PC-3 (cell line): ENCODE data around the gene C1S. TPM values are rescaled to one million over a fixed set of nuclear protein-coding genes. Genes with fewer than 3 reads are reported as not detected.

Experiments
- ATAC-seq: fragments of 200-7000 bp; cut with Tn5 transposase; 2 replicates; pipeline ENCODE4 v1.9.1; 2020; ENCODE audit warnings: mild to moderate bottlenecking, moderate library complexity
- BruUV-seq: library from RNA; stranded (reverse); fragments of 400-500 nt; replicated peaks from 2 replicates; lab custom pipeline; 2021; lab: Mats Ljungman, UMichigan
- CTCF ChIA-PET: fragments of 300-600 bp; sonication (Branson Sonifier 250); formaldehyde crosslinking; loops from one replicate; lab custom pipeline; 2022; ENCODE audit warnings: antibody characterized with exemption; lab: Charles Lee
- POLR2A ChIA-PET: fragments of 300-600 bp; sonication (Branson Sonifier 250); formaldehyde crosslinking; loops from one replicate; lab custom pipeline; 2022; ENCODE audit warnings: antibody characterized with exemption; ENCODE audit not compliant: unreplicated experiment; lab: Charles Lee
- DNase-seq: peaks from one replicate; pipeline ENCODE4 v3.0.0-alpha.2; 2015
- H2AFZ ChIP-seq: fragments of 300-600 bp; sonication (generic); 2 replicates; pipeline ENCODE4 v1.6.0; 2016; ENCODE audit warnings: antibody characterized with exemption, low read length
- H3F3A ChIP-seq: fragments of 300-600 bp; sonication (generic); one replicate; pipeline ENCODE4 v1.6.0; 2017; ENCODE audit warnings: antibody characterized with exemption, low read length, control low read depth, mild to moderate bottlenecking; ENCODE audit not compliant: unreplicated experiment
- H3K27ac ChIP-seq: fragments of 300-600 bp; sonication (generic); 2 replicates; pipeline ENCODE4 v1.5.1; 2016; ENCODE audit warnings: mild to moderate bottlenecking, low read length
- H3K27me3 ChIP-seq: fragments of 300-600 bp; sonication (generic); 2 replicates; pipeline ENCODE4 v1.6.1; 2016; ENCODE audit warnings: low read length, mixed read lengths
- H3K36me3 ChIP-seq: fragments of 300-600 bp; sonication (generic); 2 replicates; pipeline ENCODE4 v1.6.1; 2016; ENCODE audit warnings: low read depth, mixed run types, low read length, mixed read lengths
- H3K4me1 ChIP-seq: fragments of 300-600 bp; sonication (generic); 2 replicates; pipeline ENCODE4 v1.5.1; 2016; ENCODE audit warnings: low read length; ENCODE audit not compliant: insufficient read depth
- H3K4me2 ChIP-seq: fragments of 300-600 bp; sonication (generic); 2 replicates; pipeline ENCODE4 v1.6.0; 2016; ENCODE audit warnings: low read length
- H3K4me3 ChIP-seq: fragments of 300-600 bp; sonication (generic); 2 replicates; pipeline ENCODE4 v1.5.1; 2016; ENCODE audit warnings: mild to moderate bottlenecking, low read length, mixed read lengths
- H3K79me2 ChIP-seq: fragments of 300-600 bp; sonication (generic); 2 replicates; pipeline ENCODE4 v1.6.1; 2017; ENCODE audit warnings: low read length, mixed read lengths
- H3K9ac ChIP-seq: fragments of 300-600 bp; sonication (generic); 2 replicates; pipeline ENCODE4 v1.6.0; 2016; ENCODE audit warnings: mild to moderate bottlenecking, low read length
- H3K9me2 ChIP-seq: fragments of 300-600 bp; sonication (generic); replicated peaks from 2 replicates; pipeline ENCODE4 v1.6.1; 2016; ENCODE audit warnings: mixed run types, low read length, mixed read lengths
- H3K9me3 ChIP-seq: fragments of 300-600 bp; sonication (generic); 2 replicates; pipeline ENCODE4 v1.6.1; 2016; ENCODE audit warnings: low read length, mixed read lengths
- H4K20me1 ChIP-seq: fragments of 300-600 bp; sonication (generic); 2 replicates; pipeline ENCODE4 v1.6.1; 2016; ENCODE audit warnings: low read length, mixed read lengths
- EZH2 ChIP-seq: fragments of 300-600 bp; sonication (generic); IDR thresholded peaks from one replicate; pipeline ENCODE4 v1.6.1; 2017; ENCODE audit warnings: antibody characterized with exemption, mild to moderate bottlenecking, low read length; ENCODE audit not compliant: unreplicated experiment
- EZH2phosphoT487 ChIP-seq: fragments of 300-600 bp; sonication (generic); IDR thresholded peaks from 2 replicates; pipeline ENCODE4 v1.6.1; 2018; ENCODE audit warnings: mild to moderate bottlenecking, antibody characterized with exemption, low read length, borderline replicate concordance
- intact Hi-C: fragments of 100-400 bp; cut with micrococcal nuclease; formaldehyde crosslinking; loops from 2 replicates; pipeline ENCODE4 v1.9.0; 2023
- total RNA-seq: library from RNA; depleted of rRNA; stranded (reverse); fragments of >200 nt; gene quantifications from 2 replicates; pipeline ENCODE4 v1.2.3, GENCODE V29; 2014
- TF ChIP-seq, protein P1 (sequence below): fragments of 300-600 bp; sonication (generic); conservative IDR thresholded peaks from 2 replicates; pipeline ENCODE4 v1.5.1; 2017; ENCODE audit warnings: antibody characterized with exemption, low read depth, mild to moderate bottlenecking, low read length

C1S gene
- total RNA-seq, 1 experiment from 2014 or later, result 2.9 TPM

DNA sequence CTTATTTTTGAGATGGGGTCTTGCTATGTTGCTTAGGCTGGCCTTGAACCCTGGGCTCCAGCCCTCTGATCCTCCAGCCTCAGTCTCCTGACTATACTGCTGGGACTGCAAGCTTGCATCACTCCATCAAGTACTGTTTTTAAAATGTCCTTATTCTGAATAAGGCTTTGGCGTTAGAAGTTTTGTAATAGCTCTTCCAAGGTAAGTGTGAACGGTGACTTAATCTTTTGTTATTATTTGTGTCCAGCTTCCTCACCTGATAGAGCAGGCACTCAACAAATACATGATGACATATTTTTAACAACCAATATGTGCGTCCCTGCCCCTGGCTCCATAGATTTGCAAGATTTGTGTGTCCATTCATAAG lies 47.1 kb downstream of the C1S start:
- POLR2A ChIA-PET, result no interaction called here
- BruUV-seq, result no TSS peak
- DNase-seq, result peak; percentile 11
- H3K9me3 ChIP-seq, result no peaks in the 10 kb centered on the region
- peak overlapping the region; percentile 80 for H2AFZ ChIP-seq
- peaks cover 19% of the 10 kb centered on the region; the same call in 1 of the 2 replicates for H3K79me2 ChIP-seq
- H4K20me1 ChIP-seq, result no peaks in the 10 kb centered on the region
- intact Hi-C loops, result loop anchor here (2.0 kb wide), 1 partner anchor 47 kb away; the partner anchor contains the start of gene C1S
- H3F3A ChIP-seq, result no peaks in the 10 kb centered on the region
- H3K4me2 ChIP-seq, result peak overlapping the region; percentile 82
- CTCF ChIA-PET, result interaction anchor here (0.6 to 0.9 kb wide), 2 partner anchors 46 to 89 kb away, joined by 3 read pairs; partner anchors contain the start of gene LPCAT3
- no peaks in the 10 kb centered on the region; the same call in 1 of the 2 replicates for H3K4me1 ChIP-seq
- H3K9me2 ChIP-seq, result no peaks in the 10 kb centered on the region
- TF ChIP-seq, protein P1, sequence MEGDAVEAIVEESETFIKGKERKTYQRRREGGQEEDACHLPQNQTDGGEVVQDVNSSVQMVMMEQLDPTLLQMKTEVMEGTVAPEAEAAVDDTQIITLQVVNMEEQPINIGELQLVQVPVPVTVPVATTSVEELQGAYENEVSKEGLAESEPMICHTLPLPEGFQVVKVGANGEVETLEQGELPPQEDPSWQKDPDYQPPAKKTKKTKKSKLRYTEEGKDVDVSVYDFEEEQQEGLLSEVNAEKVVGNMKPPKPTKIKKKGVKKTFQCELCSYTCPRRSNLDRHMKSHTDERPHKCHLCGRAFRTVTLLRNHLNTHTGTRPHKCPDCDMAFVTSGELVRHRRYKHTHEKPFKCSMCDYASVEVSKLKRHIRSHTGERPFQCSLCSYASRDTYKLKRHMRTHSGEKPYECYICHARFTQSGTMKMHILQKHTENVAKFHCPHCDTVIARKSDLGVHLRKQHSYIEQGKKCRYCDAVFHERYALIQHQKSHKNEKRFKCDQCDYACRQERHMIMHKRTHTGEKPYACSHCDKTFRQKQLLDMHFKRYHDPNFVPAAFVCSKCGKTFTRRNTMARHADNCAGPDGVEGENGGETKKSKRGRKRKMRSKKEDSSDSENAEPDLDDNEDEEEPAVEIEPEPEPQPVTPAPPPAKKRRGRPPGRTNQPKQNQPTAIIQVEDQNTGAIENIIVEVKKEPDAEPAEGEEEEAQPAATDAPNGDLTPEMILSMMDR, result no peak
- no peak for TF ChIP-seq EZH2
- TF ChIP-seq EZH2phosphoT487, result no peak
- no peaks in the 10 kb centered on the region for H3K27me3 ChIP-seq
- peak overlapping the region; percentile 84 for H3K9ac ChIP-seq
- H3K4me3 ChIP-seq, result peak overlapping the region; percentile 92
- peaks cover 5% of the 10 kb centered on the region; the same call in 1 of the 2 replicates for H3K36me3 ChIP-seq
- ATAC-seq, result no peak
- H3K27ac ChIP-seq, result no peak overlapping the region

DNA sequence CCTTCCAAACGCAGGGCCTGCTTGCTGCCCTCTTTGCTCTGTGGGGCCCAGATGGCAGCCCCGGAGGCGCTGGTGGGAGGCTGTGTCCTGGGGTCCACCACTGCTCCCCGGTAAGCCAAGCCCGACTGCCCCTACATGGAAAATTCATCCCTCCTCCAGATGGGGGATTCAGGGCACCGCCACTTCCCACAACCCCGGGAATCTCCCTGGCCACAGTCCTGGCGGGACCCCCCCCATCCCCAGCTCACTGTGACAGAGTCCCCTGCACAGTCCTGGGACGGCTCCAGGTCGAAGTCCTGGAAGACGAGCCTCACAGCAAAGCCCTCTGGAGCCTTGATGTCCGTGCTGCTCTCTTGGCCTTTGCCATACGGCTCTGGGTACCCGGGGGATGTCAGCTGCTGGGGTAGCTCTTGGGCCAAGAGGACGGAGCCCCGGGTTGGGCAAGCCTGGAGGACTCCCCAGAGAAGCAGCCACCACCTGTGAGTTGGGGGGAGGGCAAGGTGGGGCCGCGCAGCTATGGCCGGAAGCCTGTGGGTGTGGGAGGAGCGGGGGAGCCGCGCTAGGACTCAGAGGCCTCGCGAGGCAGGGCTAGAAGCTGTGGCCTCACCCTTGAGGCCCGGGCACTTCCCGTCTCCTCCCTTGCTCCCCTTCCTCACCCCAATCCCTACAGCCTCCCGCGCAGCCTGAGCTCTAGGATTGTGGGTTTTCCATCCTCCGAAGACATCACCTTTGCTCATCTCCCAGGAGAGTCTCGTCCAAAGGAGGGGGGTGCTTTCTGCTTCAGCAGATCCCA lies 47.7 kb downstream of the C1S start:
- intact Hi-C loops, result loop anchor here (2.0 kb wide), 1 partner anchor 47 kb away; the partner anchor contains the start of gene C1S
- POLR2A ChIA-PET, result interaction anchor here (1.1 kb wide), 1 partner anchor 164 kb away, joined by 10 read pairs; the partner anchor contains the start of gene C12orf57
- CTCF ChIA-PET, result interaction anchor here (0.9 kb wide), 1 partner anchor 47 kb away, joined by 3 read pairs; no protein-coding TSS in a partner anchor

More for the DNA sequence above, 47.7 kb downstream of the C1S start:
- peaks cover 19% of the 10 kb centered on the region; the same call in 1 of the 2 replicates for H3K79me2 ChIP-seq
- BruUV-seq, result TSS peak; percentile 48
- ATAC-seq (peak; percentile 91), DNase-seq (peak; percentile 64)
- peak overlapping the region; percentile 82 for H3K4me2 ChIP-seq
- peak overlapping the region; percentile 58 for H3K27ac ChIP-seq
- H3K9ac ChIP-seq, result peak overlapping the region; percentile 84
- H3K36me3 ChIP-seq, result peaks cover 5% of the 10 kb centered on the region; the same call in 1 of the 2 replicates
- TF ChIP-seq EZH2phosphoT487 (no peak), EZH2 (no peak)
- TF ChIP-seq, protein P1, result no peak
- no peaks in the 10 kb centered on the region; the same call in 1 of the 2 replicates for H3K4me1 ChIP-seq
- no peaks in the 10 kb centered on the region for H3F3A ChIP-seq
- peak overlapping the region; percentile 80 for H2AFZ ChIP-seq
- peak overlapping the region; percentile 92 for H3K4me3 ChIP-seq
- H4K20me1 ChIP-seq, result no peaks in the 10 kb centered on the region
- no peaks in the 10 kb centered on the region for H3K9me2 ChIP-seq
- H3K27me3 ChIP-seq, result no peaks in the 10 kb centered on the region
- H3K9me3 ChIP-seq, result no peaks in the 10 kb centered on the region
